ENCODE measurements around the gene NPTN.

Gene NPTN

GRCh38 chr15:73575636-73576247, 57.4 kb downstream of the NPTN start:
- TF ChIP-seq POLR2A (IDR thresholded peaks at IDR 0.05; ENCODE audit: low read depth, low read length) (no peak), TAF1 (IDR thresholded peaks at IDR 0.05; ENCODE audit: borderline replicate concordance, low read depth, low read length) (no peak), POLR2AphosphoS5 (IDR thresholded peaks at IDR 0.05; ENCODE audit: low read depth, low read length) (no peak)
- DNase-seq (ENCODE audit: insufficient read length) (no peak), FAIRE-seq (no peak)

- no peak for FAIRE-seq
- TF ChIP-seq POLR2A (IDR thresholded peaks at IDR 0.05; ENCODE audit: low read depth, low read length) (no peak), TAF1 (IDR thresholded peaks at IDR 0.05; ENCODE audit: borderline replicate concordance, low read depth, low read length) (no peak), POLR2AphosphoS5 (IDR thresholded peaks at IDR 0.05; ENCODE audit: low read depth, low read length) (no peak)
- no peak for DNase-seq (ENCODE audit: insufficient read length)
These were observed 59.6 kb downstream of the NPTN start for GRCh38 chr15:73573572-73573971.

- DNase-seq (ENCODE audit: insufficient read length) (no peak), FAIRE-seq (no peak)
- no peak for TF ChIP-seq POLR2A (IDR thresholded peaks at IDR 0.05; ENCODE audit: low read depth, low read length)
- TF ChIP-seq POLR2AphosphoS5 (IDR thresholded peaks at IDR 0.05; ENCODE audit: low read depth, low read length): no peak
- TF ChIP-seq TAF1 (IDR thresholded peaks at IDR 0.05; ENCODE audit: borderline replicate concordance, low read depth, low read length): no peak
These were observed 60.2 kb downstream of the NPTN start for GRCh38 chr15:73573037-73573436.

GRCh38 chr15:73572296-73572695, 60.9 kb downstream of the NPTN start:
- no peak for TF ChIP-seq POLR2AphosphoS5 (IDR thresholded peaks at IDR 0.05; ENCODE audit: low read depth, low read length)
- no peak for TF ChIP-seq TAF1 (IDR thresholded peaks at IDR 0.05; ENCODE audit: borderline replicate concordance, low read depth, low read length)
- no peak for TF ChIP-seq POLR2A (IDR thresholded peaks at IDR 0.05; ENCODE audit: low read depth, low read length)
- FAIRE-seq (no peak), DNase-seq (ENCODE audit: insufficient read length) (no peak)

- no peak for DNase-seq (ENCODE audit: insufficient read length)
- FAIRE-seq: no peak
- TF ChIP-seq POLR2AphosphoS5 (IDR thresholded peaks at IDR 0.05; ENCODE audit: low read depth, low read length) (no peak), POLR2A (IDR thresholded peaks at IDR 0.05; ENCODE audit: low read depth, low read length) (no peak), TAF1 (IDR thresholded peaks at IDR 0.05; ENCODE audit: borderline replicate concordance, low read depth, low read length) (no peak)
These were observed 61.8 kb downstream of the NPTN start for GRCh38 chr15:73571346-73571745.

- no peak for TF ChIP-seq POLR2AphosphoS5 (IDR thresholded peaks at IDR 0.05; ENCODE audit: low read depth, low read length)
- no peak for TF ChIP-seq TAF1 (IDR thresholded peaks at IDR 0.05; ENCODE audit: borderline replicate concordance, low read depth, low read length)
- TF ChIP-seq POLR2A (IDR thresholded peaks at IDR 0.05; ENCODE audit: low read depth, low read length): no peak
- DNase-seq (ENCODE audit: insufficient read length): no peak
- no peak for FAIRE-seq
These were observed 62.7 kb downstream of the NPTN start for GRCh38 chr15:73570355-73571032.

GRCh38 chr15:73569361-73569760, 63.8 kb downstream of the NPTN start:
- TF ChIP-seq TAF1 (IDR thresholded peaks at IDR 0.05; ENCODE audit: borderline replicate concordance, low read depth, low read length) (no peak), POLR2A (IDR thresholded peaks at IDR 0.05; ENCODE audit: low read depth, low read length) (no peak), POLR2AphosphoS5 (IDR thresholded peaks at IDR 0.05; ENCODE audit: low read depth, low read length) (no peak)
- FAIRE-seq: no peak
- no peak for DNase-seq (ENCODE audit: insufficient read length)

- TF ChIP-seq POLR2A (IDR thresholded peaks at IDR 0.05; ENCODE audit: low read depth, low read length) (no peak), POLR2AphosphoS5 (IDR thresholded peaks at IDR 0.05; ENCODE audit: low read depth, low read length) (no peak), TAF1 (IDR thresholded peaks at IDR 0.05; ENCODE audit: borderline replicate concordance, low read depth, low read length) (no peak)
- no peak for FAIRE-seq
These were observed 64.5 kb downstream of the NPTN start for GRCh38 chr15:73568564-73569280.

GRCh38 chr15:73567020-73567419, 66.2 kb downstream of the NPTN start:
- TF ChIP-seq POLR2AphosphoS5 (IDR thresholded peaks at IDR 0.05; ENCODE audit: low read depth, low read length): no peak
- no peak for TF ChIP-seq POLR2A (IDR thresholded peaks at IDR 0.05; ENCODE audit: low read depth, low read length)
- TF ChIP-seq TAF1 (IDR thresholded peaks at IDR 0.05; ENCODE audit: borderline replicate concordance, low read depth, low read length): no peak
- FAIRE-seq (no peak), DNase-seq (ENCODE audit: insufficient read length) (no peak)

More at GRCh38 chr15:73568564-73569280, 64.5 kb downstream of the NPTN start:
- no peak for DNase-seq (ENCODE audit: insufficient read length)

- TF ChIP-seq POLR2AphosphoS5 (IDR thresholded peaks at IDR 0.05; ENCODE audit: low read depth, low read length) (no peak), POLR2A (IDR thresholded peaks at IDR 0.05; ENCODE audit: low read depth, low read length) (no peak), TAF1 (IDR thresholded peaks at IDR 0.05; ENCODE audit: borderline replicate concordance, low read depth, low read length) (no peak)
- no peak for FAIRE-seq
- DNase-seq (ENCODE audit: insufficient read length): no peak
These were observed 68.9 kb downstream of the NPTN start for GRCh38 chr15:73564255-73564654.

GRCh38 chr15:73560501-73561117, 72.6 kb downstream of the NPTN start:
- FAIRE-seq (no peak), DNase-seq (ENCODE audit: insufficient read length) (no peak)
- TF ChIP-seq POLR2AphosphoS5 (IDR thresholded peaks at IDR 0.05; ENCODE audit: low read depth, low read length): no peak
- no peak for TF ChIP-seq TAF1 (IDR thresholded peaks at IDR 0.05; ENCODE audit: borderline replicate concordance, low read depth, low read length)
- TF ChIP-seq POLR2A (IDR thresholded peaks at IDR 0.05; ENCODE audit: low read depth, low read length): no peak
